ENCODE measurements around the gene SCUBE2.

Gene SCUBE2

DNA sequence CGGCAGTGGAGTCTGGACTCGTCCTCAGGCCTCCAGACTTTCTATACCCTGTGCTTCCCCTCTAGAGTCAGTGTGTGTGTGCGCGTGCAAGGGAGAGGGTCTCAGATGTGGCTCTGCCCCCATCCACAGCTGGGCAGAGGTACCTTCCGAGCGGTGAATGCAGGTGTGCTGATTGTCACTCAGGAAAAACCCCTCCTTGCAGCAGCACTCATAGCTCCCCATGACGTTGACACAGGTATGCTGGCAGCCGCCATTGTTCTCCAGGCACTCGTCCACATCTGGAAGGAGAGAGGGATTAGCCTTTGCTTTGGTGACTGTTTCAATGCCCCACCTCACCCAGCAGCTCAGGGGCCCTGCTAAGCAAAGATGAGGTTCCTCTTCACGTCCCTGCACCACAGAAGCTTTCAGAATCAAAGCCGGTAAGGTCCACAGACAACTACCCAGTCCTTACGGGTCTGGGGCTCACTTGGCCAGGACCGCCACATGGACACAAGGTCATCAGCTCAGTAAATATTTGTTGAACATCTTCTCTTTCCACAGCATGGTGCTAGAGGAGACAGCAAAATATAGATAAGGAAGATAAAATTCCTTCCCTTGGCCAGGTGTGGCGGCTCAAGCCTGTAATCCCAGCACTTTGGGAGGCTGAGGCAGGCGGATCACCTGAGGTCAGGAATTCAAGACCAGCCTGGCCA, 16.9 kb downstream of the SCUBE2 start:
- DNase-seq (ENCODE audit: low read depth): no peak

DNA sequence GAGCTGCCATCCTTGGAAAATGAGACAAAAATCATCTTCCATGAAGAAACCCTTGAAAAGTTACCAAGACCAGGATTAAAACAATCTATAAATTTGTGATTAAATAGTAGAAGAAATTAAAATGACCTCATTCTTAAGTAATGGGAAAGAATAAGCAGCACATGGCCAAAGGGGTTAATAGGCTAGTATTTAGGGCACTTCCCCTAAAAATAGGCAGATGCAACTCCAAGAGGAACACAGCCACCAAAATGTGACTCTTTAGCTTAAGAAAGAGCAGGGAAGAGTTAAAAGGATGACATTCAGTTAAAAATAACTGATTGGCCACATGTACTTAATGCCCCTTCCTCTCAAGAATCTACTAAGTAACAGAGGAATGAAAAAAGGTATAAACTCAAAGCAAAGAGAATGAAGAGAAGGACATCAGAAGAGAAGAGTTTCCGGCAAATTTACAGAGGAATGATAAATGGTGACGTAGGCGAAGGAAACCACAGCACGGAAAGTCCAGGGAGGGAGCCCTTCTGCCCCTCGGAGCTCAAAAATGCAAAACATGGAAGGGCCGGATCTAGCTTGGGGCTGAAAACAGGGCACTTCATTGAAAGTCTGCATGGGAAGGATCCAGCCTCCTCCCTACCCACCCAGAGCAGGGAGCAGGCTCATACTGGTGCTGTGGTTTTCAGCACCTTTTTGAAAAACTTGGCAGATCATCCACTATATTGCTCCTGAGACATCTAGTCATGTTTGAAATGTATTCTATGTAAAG, 17.8 kb downstream of the SCUBE2 start:
- no peak for DNase-seq (ENCODE audit: low read depth)

DNA sequence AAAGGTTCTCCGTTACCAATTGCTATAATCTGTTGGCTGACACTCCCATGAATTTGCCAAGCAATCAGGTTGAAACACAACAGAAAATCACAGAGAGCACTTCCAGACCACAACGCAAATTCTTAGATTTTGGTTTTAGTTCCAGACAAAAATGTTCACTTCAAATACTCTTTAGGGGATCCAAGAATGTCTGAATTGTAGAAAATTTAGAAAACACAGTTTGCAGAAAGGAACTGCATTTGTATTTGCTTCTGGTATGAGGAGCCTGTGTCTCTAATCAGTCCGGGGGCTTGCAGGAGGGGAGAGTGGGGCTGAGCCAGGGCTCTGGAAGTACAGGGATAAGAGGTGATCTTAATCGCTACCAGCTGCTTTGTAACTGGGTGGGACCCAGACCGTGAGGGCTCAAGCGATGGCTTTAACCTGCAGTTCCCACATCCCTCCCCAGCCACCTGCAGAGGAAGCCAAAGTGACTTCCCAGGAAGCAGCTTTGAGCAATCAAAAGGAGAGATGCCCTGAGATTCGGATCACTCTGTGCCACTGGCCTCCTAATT, 18.7 kb downstream of the SCUBE2 start:
- DNase-seq (ENCODE audit: low read depth): no peak

DNA sequence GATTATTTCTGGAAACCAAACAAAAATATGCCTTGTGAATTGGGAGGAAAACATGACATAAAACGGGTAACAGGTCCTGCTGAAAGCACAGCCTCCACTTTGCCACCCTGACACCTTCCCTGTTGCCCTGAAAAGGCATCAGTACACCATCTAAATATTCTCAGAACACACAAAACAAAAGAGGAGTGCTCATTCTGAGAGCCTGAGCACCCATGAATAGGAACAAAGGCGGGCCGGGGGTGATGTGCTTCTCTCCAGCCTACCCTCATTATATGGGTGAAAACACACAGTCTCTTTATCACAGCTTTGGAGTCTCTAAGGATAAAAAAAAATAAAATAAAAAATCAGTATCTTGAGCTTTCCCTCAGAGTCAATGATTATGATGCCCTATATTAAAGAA, 19.7 kb downstream of the SCUBE2 start:
- DNase-seq (ENCODE audit: low read depth): no peak

DNA sequence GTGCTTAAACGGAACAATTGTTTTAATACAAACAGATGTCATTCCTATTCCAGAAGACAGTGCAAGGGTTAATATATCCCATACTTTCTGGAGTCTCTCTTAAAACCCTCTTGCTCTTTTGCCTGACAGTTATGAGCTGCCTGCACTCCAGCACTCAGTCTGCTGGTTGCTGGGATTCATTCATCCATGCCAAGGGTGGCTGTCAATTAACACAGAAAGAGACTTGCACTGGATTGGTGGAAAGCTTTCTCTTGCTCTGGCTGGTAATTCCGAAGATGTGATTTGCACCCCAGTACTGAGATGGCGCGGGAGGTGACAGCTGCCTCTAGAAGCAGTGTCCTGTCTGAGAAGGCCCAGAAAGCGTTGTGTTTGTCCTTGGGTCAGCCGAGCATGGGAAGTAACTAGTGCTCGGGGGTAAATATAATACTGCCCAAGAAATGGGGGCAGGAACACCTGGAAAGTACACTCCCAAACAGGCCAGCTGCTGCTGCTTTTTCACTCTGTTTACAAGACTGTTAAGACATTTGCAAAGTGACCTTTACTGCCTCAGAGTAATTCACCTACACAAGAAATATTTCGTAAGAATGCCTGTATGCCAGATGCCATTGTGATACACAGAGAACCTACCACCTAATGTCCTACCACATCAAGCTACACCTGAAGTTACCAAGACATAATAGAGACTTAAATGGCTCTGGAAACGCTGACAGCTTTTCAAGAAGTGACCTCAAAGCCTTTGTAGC, 20.5 kb downstream of the SCUBE2 start:
- no peak for DNase-seq (ENCODE audit: low read depth)

DNA sequence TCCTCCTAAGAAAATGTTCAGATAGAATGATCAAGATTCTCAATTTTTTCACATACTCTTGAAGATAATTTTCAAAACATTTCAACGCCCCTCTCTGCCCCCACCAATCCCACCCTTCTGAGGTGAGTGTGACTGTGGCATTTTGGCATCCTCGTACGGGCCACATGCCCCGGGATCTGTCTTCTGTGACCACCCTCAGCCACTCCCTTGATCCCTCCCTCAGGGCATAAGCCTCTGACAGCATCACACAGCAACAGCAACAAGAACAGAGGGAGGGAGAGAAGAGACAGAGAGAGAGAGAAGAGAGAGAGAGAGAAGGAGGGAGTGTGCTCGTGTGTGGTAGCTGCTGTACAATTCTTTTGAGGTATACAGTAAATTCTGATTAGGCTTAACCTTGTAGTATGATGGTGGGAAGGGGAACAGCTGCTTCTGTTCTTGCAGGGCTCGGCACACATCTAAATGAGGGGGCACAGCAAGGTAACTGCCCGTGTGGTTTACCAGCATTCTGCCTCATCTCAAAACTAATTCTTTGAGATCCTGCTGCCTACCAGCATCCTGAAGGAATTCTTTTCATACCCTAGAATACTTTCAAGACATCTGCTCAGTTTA, 21.4 kb downstream of the SCUBE2 start:
- no peak for DNase-seq (ENCODE audit: low read depth)

DNA sequence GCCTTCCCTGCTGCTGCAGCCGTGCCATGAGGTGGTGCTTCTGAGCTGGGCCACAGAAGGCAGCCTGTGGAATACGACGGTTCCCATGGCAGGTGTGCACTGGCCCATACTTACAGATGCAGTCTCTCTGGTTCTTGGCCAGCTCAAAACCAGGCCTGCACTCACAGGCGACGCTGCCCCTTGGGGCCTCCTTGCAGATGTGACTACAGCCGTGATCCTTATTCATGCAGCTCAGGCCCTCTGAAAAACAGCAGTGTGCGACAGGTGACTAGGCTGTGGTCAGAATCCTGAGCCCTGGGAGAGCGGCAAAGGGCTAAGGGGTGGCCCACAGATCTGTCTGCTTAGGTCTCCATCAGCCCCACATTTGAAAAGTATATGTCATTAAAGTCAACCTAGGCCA, 22.1 kb downstream of the SCUBE2 start:
- no peak for DNase-seq (ENCODE audit: low read depth)

DNA sequence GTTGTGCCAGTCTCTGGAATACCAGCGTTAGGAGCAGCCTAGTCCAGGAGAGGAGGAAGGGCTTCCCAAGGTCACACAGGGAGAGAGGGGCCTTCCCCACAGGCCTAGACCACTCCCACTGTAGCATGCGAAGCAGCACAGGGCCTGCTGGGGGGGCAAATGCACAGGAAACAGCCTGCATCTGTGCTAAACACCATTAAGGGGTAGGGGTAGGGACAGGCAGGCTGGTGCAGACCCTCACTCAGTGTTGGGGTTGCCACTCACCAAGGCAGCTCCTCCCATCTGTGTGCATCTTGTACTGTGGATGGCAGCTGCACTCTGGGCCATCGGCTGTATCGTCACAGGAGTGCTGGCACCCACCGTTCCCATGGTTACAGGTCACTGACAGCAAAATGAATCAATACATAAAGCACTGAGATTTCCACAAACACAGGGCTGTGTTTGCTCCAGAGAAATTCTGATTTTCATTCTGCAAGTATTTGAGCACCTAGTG, 24.9 kb downstream of the SCUBE2 start:
- no peak for DNase-seq (ENCODE audit: low read depth)

DNA sequence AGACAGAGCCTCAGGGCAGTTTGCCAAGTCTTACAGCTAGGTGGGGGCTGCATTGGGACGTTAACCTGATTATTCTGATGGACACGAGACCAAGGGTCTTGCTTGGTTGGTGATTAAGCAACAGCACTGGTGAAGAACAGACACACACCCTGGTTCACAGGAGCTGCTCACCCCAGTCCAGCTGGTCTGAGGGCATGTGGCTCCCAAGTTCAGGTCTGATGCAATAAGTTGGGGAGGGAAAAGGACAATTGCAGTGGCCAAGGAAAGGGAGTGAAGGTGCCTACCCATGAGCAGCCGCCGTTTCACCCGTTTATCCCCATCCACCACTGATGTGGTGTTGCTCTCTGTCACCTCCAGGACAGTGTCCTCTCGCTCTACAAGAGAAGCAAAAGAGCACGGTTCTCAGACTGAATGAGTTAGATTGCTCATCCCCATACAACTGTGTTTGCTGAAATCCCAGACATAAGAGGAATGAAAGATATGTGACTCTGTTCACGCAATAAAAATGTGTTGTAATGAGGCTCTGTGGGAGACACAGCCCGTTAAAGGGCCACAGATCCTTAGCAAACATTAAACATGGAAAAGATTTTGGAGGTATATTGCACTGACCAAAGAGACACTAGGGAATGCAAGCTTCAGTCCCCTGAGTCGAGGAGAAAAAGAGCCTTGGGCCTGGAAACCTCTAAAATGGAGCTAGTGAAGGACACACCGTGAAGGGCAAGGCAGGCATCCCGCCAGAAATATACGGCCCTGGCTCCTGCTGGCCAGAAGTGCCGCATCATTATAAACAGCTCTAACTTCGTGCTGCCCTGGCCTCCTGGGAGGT, 25.6 kb downstream of the SCUBE2 start:
- DNase-seq (ENCODE audit: low read depth): no peak

DNA sequence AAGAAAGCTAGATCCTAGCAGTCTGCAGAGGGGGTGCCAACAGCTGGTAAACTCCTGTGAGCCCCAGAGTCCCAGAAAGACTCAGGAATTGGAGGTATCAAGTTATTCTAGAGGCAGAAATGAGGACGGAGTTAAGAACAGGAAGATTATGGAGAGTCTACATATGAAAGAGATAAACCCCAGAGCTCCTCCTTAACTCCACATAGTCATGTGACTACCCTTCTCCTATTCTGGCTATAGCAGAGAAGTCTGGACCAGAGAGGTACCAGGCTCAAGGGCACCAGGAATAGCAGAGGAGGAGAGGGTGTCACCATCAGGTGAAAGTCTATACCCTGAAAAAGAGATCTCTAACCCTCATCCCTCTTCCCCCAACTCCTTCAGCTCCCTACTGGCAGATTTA, 29.6 kb downstream of the SCUBE2 start:
- DNase-seq (ENCODE audit: low read depth): no peak

DNA sequence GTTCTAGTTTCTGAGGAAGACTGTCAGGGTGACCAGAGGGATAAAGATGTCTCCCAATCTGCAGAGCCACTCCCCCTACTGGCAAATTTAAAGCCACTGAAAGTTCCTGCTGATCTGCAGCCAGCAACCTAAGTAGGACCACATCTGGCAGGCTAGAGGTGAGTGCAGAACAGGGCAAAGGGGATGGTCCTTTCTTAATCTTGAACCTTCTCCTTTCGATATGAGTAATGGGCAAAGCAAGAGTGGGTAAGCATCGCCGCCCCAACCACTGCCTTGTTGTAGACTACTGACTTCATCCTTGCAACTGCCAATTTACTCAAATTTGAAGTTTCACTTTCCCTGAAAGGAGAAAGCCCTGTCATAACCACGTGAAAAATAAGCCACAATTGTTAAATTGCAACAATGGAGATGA, 30.7 kb downstream of the SCUBE2 start:
- peak; percentile 36 for DNase-seq (ENCODE audit: low read depth)

DNA sequence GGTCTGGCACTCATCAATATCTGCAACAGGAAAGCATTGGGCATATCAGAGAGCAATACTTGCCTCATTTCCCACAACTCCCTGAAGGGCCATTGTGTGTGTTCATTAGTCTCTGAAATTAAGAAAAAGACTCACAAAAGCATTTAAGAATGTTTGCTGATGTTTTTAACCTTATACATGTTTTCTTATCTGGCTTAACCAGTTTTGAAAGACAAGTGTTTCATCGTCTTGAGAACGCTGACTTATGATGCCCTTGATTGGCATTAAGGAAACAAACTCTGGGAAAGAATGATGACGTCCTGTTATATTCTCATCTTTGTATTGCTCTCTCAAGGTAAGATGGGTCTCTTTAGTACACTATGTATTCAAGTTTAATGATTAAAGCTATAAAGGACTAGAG, 32.0 kb downstream of the SCUBE2 start:
- no peak for DNase-seq (ENCODE audit: low read depth)

DNA sequence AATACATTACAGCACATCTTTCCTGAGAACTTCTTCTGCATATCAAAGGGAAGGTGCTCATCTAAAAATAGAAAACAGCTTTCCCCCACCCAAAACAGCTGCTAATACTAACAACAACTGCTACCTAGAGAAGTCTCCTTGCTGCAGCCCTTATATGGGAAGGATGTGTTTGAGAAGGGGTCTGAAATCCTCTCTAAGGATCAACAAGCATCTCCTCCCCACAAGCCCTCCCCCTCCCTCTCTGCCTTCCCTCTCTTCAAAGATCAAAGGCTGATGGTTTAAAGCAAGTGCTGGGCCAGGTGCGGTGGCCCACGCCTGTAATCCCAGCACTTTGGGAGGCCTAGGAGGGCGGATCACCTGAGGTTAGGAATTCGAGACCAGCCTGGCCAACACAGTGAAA, 33.5 kb downstream of the SCUBE2 start:
- DNase-seq (ENCODE audit: low read depth): no peak

DNA sequence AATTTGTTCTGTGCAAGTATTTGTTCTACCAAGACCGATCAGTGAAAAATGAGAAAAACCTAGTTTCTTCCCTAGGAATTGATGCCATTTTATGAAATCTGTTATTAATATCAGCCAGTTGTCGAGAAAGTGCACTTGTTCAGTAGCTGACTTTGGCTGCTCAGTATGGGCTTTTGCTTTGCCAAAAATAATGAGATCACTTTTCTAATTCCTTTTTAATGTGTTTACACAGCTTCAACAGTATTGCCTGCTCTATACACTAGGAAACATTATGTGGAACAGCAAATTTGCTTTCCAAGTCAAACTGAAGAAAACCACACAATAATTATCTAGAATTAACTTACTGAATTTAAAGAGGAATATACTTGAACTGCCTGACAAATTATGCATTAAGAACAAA, 34.4 kb downstream of the SCUBE2 start:
- no peak for DNase-seq (ENCODE audit: low read depth)

DNA sequence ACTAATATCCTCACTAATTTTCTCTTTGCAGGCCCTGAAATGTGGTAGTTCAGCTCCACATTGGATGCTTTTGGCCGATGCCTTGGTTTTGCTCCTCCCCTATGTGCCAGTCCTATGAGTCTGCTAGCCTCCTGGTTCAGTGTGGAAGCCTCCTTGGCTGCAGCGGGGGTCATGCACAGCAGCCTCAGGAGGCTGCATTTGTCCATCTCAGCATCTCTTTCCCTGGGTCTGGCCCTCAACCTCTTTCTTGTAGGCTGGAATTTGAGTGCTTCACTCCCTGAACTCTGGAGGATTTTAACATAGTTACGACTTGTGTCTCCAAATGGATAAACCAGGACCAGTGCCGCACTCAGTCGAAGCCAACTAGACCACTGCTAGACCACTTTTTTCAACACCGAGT, 34.9 kb downstream of the SCUBE2 start:
- DNase-seq (ENCODE audit: low read depth): no peak

DNA sequence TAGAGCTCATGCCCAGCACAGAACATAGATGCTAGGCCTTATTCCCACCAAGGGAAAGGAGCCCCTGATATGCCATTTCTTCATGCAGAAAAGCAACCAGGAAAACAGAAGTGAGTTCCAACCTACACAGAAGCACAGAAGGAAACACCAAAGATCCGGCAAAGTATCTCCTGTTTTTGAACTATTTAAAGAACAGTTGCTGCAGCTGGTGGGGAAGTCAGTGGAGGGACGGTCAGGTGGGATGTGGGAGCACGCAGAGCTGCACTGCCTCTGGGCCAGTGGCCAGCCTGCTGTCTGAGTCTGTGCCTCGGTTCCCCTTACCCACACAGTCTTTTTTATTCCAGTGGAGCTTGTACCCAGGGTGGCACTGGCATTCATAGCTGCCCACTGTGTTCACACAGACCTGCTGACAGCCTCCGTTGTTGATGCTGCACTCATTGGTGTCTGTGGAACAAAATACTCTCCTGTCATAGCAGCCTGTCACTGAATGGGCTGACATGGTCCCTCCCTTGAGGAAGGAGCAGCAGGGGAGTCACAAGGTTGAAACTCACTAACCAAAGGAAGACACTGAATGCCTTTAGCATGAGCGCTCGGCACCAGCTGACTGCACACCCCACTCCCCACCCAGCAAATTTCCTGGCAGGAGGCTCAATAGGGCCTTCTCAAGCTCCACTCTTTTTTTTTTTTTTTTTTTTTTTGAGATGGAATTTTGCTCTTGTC, 37.9 kb downstream of the SCUBE2 start:
- no peak for DNase-seq (ENCODE audit: low read depth)

DNA sequence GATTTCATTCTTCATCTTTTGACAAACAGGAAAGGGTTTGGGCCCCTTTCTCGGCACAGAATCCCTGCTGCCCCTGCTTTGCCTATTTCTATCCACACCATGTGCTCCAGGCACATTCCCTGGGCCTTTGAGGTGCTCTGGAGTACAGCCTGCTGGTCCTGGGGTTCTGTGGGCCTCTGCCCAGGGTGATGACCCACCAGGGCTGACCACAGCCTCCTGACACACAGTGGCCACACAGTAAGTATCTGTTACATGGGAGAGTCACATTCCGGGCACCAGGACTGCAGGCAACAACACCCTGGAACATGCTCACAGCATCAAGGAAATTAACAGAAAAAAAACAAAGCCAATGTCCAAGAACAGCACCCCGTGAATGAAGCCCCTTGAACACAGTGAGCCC, 39.1 kb downstream of the SCUBE2 start:
- DNase-seq (ENCODE audit: low read depth): no peak

DNA sequence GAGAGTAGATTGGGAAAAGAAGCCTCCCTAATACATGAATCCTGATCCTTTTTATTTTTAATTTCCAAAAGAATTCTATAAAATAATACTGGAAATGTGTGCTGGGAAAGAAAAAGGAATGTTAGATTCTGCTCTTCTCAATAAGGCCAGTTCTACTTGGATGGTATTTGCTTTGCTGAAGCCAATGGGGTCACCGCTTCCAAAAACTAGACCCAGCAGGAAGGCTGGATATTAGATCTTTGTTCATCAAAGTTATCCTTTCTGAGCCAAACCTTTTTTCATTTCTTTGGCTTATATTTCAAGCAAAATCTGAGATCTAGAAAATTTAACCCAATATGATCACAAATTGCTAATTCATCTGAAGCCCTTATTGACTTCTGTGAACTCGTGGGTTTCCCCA, 41.4 kb downstream of the SCUBE2 start:
- no peak for DNase-seq (ENCODE audit: low read depth)

DNA sequence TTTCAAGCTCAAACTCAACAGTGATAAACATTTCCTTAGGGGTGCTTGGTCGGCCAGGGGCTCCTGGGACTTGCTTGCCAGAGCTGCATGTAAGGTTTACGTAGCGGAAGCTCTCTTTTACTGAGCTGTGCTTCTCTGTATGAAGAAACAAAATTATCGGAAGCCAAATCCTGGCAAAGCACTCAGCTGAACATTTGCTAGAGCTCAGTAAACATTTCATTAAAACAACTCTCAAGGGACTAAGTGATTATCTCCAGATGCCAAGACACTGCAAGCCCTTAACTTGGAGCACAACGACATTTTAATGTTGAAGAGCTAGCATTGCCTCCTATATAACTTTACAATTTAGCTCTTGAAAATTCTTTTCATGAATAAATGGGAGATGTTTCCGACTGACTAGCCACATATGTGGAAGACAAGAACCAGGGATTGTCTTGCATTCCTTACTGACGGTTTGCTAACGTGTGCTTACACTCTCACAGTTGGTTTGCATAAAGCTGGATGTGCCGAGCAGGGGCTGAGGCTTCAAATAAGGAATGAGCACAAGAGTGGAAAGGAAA, 43.4 kb downstream of the SCUBE2 start:
- DNase-seq (ENCODE audit: low read depth): no peak

DNA sequence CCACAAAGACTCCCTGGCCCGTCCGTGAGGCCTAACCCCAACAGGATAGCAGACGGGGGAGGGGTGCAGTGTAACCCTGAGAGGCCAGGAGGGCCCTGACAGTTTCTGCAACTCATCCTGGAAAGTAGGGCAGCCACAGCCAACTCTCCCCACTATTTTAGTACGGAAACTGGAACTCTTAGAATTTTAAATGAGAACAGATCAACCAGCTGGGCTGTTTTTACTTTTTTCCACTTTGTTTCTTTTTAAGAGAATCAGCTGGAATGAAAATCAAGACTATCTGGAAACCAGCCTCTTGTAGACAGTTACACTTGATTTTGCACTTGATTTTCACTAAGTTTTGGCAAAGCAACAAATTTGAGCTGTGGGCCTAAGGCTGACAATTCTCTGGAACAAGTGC, 44.9 kb downstream of the SCUBE2 start:
- no peak for DNase-seq (ENCODE audit: low read depth)
